K562 (cell line): ENCODE data around the gene SETMAR. TPM values are rescaled to one million over a fixed set of nuclear protein-coding genes. Genes with fewer than 3 reads are reported as not detected.

Source experiments
- ATAC-seq: fragments of 200-7000 bp; cut with Tn5 transposase; 3 replicates; pipeline ENCODE4 v1.9.1; 2020; ENCODE audit warnings: moderate library complexity
- BruUV-seq: library from RNA; stranded (reverse); fragments of 400-500 nt; replicated peaks from 2 replicates; lab custom pipeline; 2021; lab: Mats Ljungman, UMichigan
- CTCF ChIA-PET: fragments of 300-600 bp; formaldehyde crosslinking; extraction: SDS; loops from one replicate; lab custom pipeline; 2021; ENCODE audit warnings: low intra/inter-chr PET ratio; lab: Yijun Ruan, JAX
- POLR2A ChIA-PET: fragments of 300-600, 350-650 bp; sonication (Branson Sonifier 250); formaldehyde crosslinking; extraction: SDS; loops from one replicate; lab custom pipeline; 2021; ENCODE audit warnings: antibody characterized with exemption, inconsistent platforms; lab: Yijun Ruan, JAX
- DNase-seq, 4 experiments: peaks; one replicate each; pipeline versions ENCODE4 v3.0.0 to v3.0.0-alpha.2; 2011 to 2018; ENCODE audit warnings: low spot score in 3 of 4, mixed read lengths in 3 of 4; ENCODE audit errors: extremely low read depth in 1 of 4
- FAIRE-seq: peaks from 2 replicates; lab custom pipeline; 2011; peaks lifted over from hg19 to GRCh38; lab: Jason Lieb, UNC
- H2AFZ ChIP-seq: 2 replicates; pipeline ENCODE4 v1.6.0; 2011; ENCODE audit warnings: low read depth, low read length, control low read depth, inconsistent platforms
- H3K27ac ChIP-seq: fragments of 200-600 bp; 3 replicates; pipeline ENCODE4 v1.8.0; 2011; ENCODE audit warnings: low read depth, mild to moderate bottlenecking, control low read depth, inconsistent platforms, low read length, moderate library complexity, mixed read lengths; ENCODE audit errors: extremely low read depth
- H3K27me3 ChIP-seq, 2 experiments: fragments of 300-600 bp in 1 of 2; 2 replicates in 1 of 2; 3 replicates in 1 of 2; pipeline versions ENCODE4 v1.6.0 to v1.8.0; 2011; ENCODE audit warnings: inconsistent platforms in 2 of 2, low read length in 2 of 2, mild to moderate bottlenecking in 1 of 2, mixed read lengths in 1 of 2, moderate library complexity in 1 of 2; ENCODE audit not compliant: control insufficient read depth in 2 of 2, insufficient read depth in 2 of 2
- H3K36me3 ChIP-seq: fragments of 300-600 bp; 3 replicates; pipeline ENCODE4 v1.8.0; 2011; ENCODE audit warnings: mild to moderate bottlenecking, low read length, inconsistent platforms; ENCODE audit not compliant: control insufficient read depth, insufficient read depth
- H3K4me1 ChIP-seq, 2 experiments: fragments of 200-600 bp in 1 of 2; replicated peaks in 1 of 2; 2 replicates in 1 of 2; 3 replicates in 1 of 2; pipeline versions ENCODE4 v1.5.1 to v1.8.0; 2011; ENCODE audit warnings: inconsistent platforms in 2 of 2, low read length in 2 of 2, mild to moderate bottlenecking in 1 of 2, mixed read lengths in 1 of 2, moderate library complexity in 1 of 2; ENCODE audit not compliant: control insufficient read depth in 2 of 2, insufficient read depth in 2 of 2
- H3K4me2 ChIP-seq: 2 replicates; pipeline ENCODE4 v1.6.1; 2011; ENCODE audit warnings: low read length, control low read depth, inconsistent platforms, mixed read lengths; ENCODE audit not compliant: insufficient read depth
- H3K4me3 ChIP-seq: fragments of 200-600 bp; sonication (generic), shearing (Covaris generic); 2 replicates; pipeline ENCODE4 v1.5.1; 2016; ENCODE audit warnings: control low read depth, inconsistent platforms
- H3K79me2 ChIP-seq: fragments of 200-600 bp; 3 replicates; pipeline ENCODE4 v1.8.0; 2011; ENCODE audit warnings: low read length, inconsistent platforms; ENCODE audit not compliant: control insufficient read depth, insufficient read depth
- H3K9ac ChIP-seq, 2 experiments: 2 replicates each; pipeline versions ENCODE4 v1.6.0 to v1.6.1; 2011; ENCODE audit warnings: low read depth in 2 of 2, low read length in 2 of 2, control low read depth in 1 of 2, inconsistent platforms in 1 of 2, mild to moderate bottlenecking in 1 of 2, mixed read lengths in 1 of 2; ENCODE audit not compliant: insufficient read depth in 1 of 2
- H3K9me1 ChIP-seq: one replicate; pipeline ENCODE4 v1.6.0; 2011; ENCODE audit warnings: inconsistent platforms, mild to moderate bottlenecking, low read length, moderate library complexity; ENCODE audit not compliant: control insufficient read depth, insufficient read depth
- H3K9me3 ChIP-seq: replicated peaks from 2 replicates; pipeline ENCODE4 v1.5.1; 2011; ENCODE audit warnings: low read depth, low read length, inconsistent platforms; ENCODE audit not compliant: control insufficient read depth, insufficient read depth
- H4K20me1 ChIP-seq: replicated peaks from 2 replicates; pipeline ENCODE4 v1.6.1; 2011; ENCODE audit warnings: low read length, inconsistent platforms, mixed read lengths; ENCODE audit not compliant: control insufficient read depth, insufficient read depth
- GABPB2 ChIP-seq: fragments of 250-450 bp; sonication (Bioruptor Pico); conservative IDR thresholded peaks from 2 replicates; pipeline ENCODE4 v1.5.1; 2021; ENCODE audit warnings: mild to moderate bottlenecking
- GTF2F1 ChIP-seq: IDR thresholded peaks from 2 replicates; pipeline ENCODE4 v1.6.1; 2011; ENCODE audit warnings: low read depth, low read length, improper control_type of control experiment
- KDM1A ChIP-seq, 2 experiments: fragments of 450-650 bp; IDR thresholded peaks; 2 replicates each; pipeline ENCODE4 v1.6.1; 2016; ENCODE audit warnings: mild to moderate bottlenecking in 2 of 2
- MCM7 ChIP-seq, 2 experiments: fragments of 450-650 bp; IDR thresholded peaks; 2 replicates each; pipeline ENCODE4 v1.6.1; 2016 to 2018
- NCOA4 ChIP-seq: fragments of 450-650 bp; IDR thresholded peaks from 2 replicates; pipeline ENCODE4 v1.6.1; 2018; ENCODE audit warnings: mild to moderate bottlenecking; ENCODE audit not compliant: partially characterized antibody
- NFIX ChIP-seq: fragments of 250-450 bp; sonication (Bioruptor Pico); IDR thresholded peaks from 2 replicates; pipeline ENCODE4 v1.4.0; 2020; ENCODE audit warnings: low read depth, mild to moderate bottlenecking, moderate library complexity
- RAD51 ChIP-seq: fragments of 450-650 bp; IDR thresholded peaks from 2 replicates; pipeline ENCODE4 v1.7.1; 2016; ENCODE audit warnings: low read depth, mild to moderate bottlenecking, borderline replicate concordance
- RFX1 ChIP-seq: fragments of 450-650 bp; IDR thresholded peaks from 2 replicates; pipeline ENCODE4 v1.6.1; 2016; ENCODE audit warnings: mild to moderate bottlenecking, moderate library complexity
- SMARCA4 ChIP-seq: fragments of 450-650 bp; IDR thresholded peaks from 2 replicates; pipeline ENCODE4 v1.6.1; 2016
- SRF ChIP-seq, 2 experiments: fragments of 250-450, 450-650 bp in 1 of 2; sonication (Bioruptor Pico) in 1 of 2; sonication (generic) in 1 of 2; formaldehyde crosslinking; IDR thresholded peaks; 2 replicates each; pipeline versions ENCODE4 v1.5.0 to v1.5.1; 2020 to 2022; ENCODE audit warnings: mild to moderate bottlenecking in 1 of 2, missing genetic modification reagents in 1 of 2
- ZNF436 ChIP-seq: fragments of 250-450, 450-650 bp; sonication (Bioruptor Pico); formaldehyde crosslinking; IDR thresholded peaks from 2 replicates; pipeline ENCODE4 v1.7.0; 2020; ENCODE audit warnings: mild to moderate bottlenecking
- ZNF445 ChIP-seq: fragments of 250-450 bp; sonication (Bioruptor Pico); IDR thresholded peaks from 2 replicates; pipeline ENCODE4 v1.4.0; 2020; ENCODE audit warnings: low read depth, mild to moderate bottlenecking, moderate library complexity
- ZNF77 ChIP-seq: fragments of 250-450 bp; sonication (Bioruptor Pico); IDR thresholded peaks from 2 replicates; pipeline ENCODE4 v1.5.0; 2020
- WGBS: fragments of 100-300 bp; shearing (Covaris generic); methylation state at CpG from one replicate; pipeline ENCODE4 v1.1.6; 2016; ENCODE audit warnings: low coverage, mixed read lengths; ENCODE audit not compliant: insufficient coverage; ENCODE audit errors: missing lambda C conversion rate; 5-methylcytosine and 5-hydroxymethylcytosine counted together
- in situ Hi-C: fragments of 300-500 bp; cut with MboI; formaldehyde crosslinking; loops from 4 replicates; pipeline ENCODE4 v1.15.0; 2018; ENCODE audit warnings: inconsistent platforms, mixed read lengths
- intact Hi-C: fragments of 100-400 bp; cut with micrococcal nuclease; formaldehyde crosslinking; loops from 2 replicates; pipeline ENCODE4 v1.14.2; 2022
- polyA plus RNA-seq, 8 experiments: library from polyadenylated mRNA; depleted of rRNA in 4 of 8; stranded (reverse) in 5 of 8; unstranded in 3 of 8; fragments of >200 nt; fragmentation: Nextera tagmentation in 2 of 8; fragmentation: Illumina TruSeq in 1 of 8; extraction: Ambion mirVana in 2 of 8; extraction: Trizol in 1 of 8; gene quantifications; 2 replicates each; pipeline versions ENCODE4 v1.2.1 to v1.2.3, GENCODE V29; 2011 to 2014; ENCODE audit warnings: inconsistent platforms in 1 of 8, missing spikeins in 1 of 8
- total RNA-seq, 7 experiments: library from RNA; depleted of rRNA in 6 of 7; stranded (reverse); fragments of >200 nt in 6 of 7; fragmentation: Illumina TruSeq in 2 of 7; extraction: Trizol in 2 of 7; gene quantifications; 2 replicates each; pipeline versions ENCODE4 v1.2.1 to v1.2.3, GENCODE V29; 2011 to 2021; ENCODE audit warnings: low replicate concordance in 1 of 7
- TF ChIP-seq, protein P1 (sequence below): fragments of 450-650 bp; formaldehyde crosslinking; IDR thresholded peaks from 2 replicates; pipeline ENCODE4 v1.4.0; 2020; ENCODE audit warnings: mild to moderate bottlenecking, moderate library complexity
- TF ChIP-seq, protein P2 (sequence below): IDR thresholded peaks from 2 replicates; pipeline ENCODE4 v1.6.1; 2011; ENCODE audit not compliant: insufficient read length; ENCODE audit errors: extremely low read depth
- TF ChIP-seq, protein P3 (sequence below), 2 experiments: fragments of 200-800 bp in 1 of 2; sonication (Bioruptor generic) in 1 of 2; sonication (generic) in 1 of 2; formaldehyde crosslinking in 1 of 2; IDR thresholded peaks in 1 of 2; conservative IDR thresholded peaks in 1 of 2; 2 replicates each; pipeline versions ENCODE4 v1.5.0 to v1.6.1; 2016 to 2020; ENCODE audit warnings: missing compliant biosample characterization in 1 of 2, missing genetic modification characterization in 1 of 2, missing genetic modification reagents in 1 of 2

SETMAR gene
- total and polyA plus RNA-seq, 9 of the 15 experiments (the other 6 are each of a cell fraction or from before 2014, with no cell fraction given): 5.5 to 25.1 (median 18.2) TPM

DNA sequence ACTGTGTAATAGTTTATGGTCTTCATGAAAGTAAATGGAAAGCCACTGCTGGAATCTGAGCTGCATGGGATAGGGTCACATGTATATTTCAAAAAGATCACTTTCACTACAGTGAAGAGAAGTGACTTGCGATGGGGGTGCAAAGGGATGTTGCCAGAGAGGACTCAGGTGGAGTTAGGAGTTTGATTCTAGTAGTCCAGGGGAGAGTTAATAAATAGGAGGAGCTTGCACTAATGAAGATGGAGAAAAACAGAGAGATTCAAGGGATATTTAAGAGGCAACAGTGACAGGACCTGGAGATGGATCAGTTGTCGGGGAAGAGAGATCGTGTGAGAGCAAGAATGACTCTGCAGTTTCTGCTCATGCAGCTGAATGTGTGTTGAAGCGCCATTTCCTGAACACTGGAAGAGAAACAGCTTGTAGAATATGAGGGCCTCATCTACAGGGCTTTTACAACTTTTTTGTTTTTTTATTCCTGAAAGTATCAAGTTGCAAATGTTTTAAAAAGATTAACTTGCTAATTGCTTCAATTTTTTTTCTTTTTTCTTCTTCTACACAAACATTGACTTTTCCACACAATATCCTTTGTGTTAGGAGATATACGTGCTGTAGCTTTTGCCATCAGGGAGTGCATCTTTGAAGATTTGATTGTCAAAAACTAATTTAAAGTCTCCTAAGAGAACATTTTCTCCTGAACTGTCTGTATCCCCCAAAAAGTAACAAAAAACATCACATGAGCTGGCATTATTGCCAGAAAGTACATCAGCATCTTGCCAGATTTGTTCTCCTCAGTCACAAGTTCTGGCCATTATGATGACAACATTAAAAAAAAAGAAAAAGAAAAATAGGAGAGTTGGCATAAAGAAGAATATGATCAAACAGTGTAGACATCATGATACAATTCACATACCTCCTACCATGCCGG lies 37.5 kb downstream of the SETMAR start:
- Histone ChIP-seq H3K4me3 (no peak overlapping the region), H3K4me2 (peak overlapping the region; percentile 59), H3K4me1 (peaks cover 0 to 12% of the 10 kb centered on the region in 2 experiments; a peak in 3 of 5 replicates), H2AFZ (peak overlapping the region; percentile 64), H3K9me3 (no peaks in the 10 kb centered on the region), H3K79me2 (no peaks in the 10 kb centered on the region), H4K20me1 (no peaks in the 10 kb centered on the region), H3K9ac (peak overlapping the region in 1 of 2 experiments; percentile 7; a peak in 1 of 4 replicates), H3K9me1 (no peaks in the 10 kb centered on the region), H3K27me3 (no peaks in the 10 kb centered on the region), H3K27ac (0 out of 3 replicates have a peak overlapping the region, but pooled peaks have one; percentile 11), H3K36me3 (no peaks in the 10 kb centered on the region)
- ATAC-seq: peak; percentile 88
- intact Hi-C loops: no loop called here
- peak; percentile 91 for FAIRE-seq
- ChIA-PET POLR2A (interaction anchor here (0.6 to 1.9 kb wide), 6 partner anchors 10 to 955 kb away, joined by 3 to 12 read pairs (median 3); partner anchors contain the start of gene ITPR1), CTCF (no interaction called here)
- DNase-seq: peak in 3 of 4 experiments; percentile 29 to 77 (median 68)
- in situ Hi-C loops: no loop called here
- no TSS peak for BruUV-seq
- 42% methylated on average over 6 of the region's 6 CpGs for WGBS
- TF ChIP-seq, protein P1, sequence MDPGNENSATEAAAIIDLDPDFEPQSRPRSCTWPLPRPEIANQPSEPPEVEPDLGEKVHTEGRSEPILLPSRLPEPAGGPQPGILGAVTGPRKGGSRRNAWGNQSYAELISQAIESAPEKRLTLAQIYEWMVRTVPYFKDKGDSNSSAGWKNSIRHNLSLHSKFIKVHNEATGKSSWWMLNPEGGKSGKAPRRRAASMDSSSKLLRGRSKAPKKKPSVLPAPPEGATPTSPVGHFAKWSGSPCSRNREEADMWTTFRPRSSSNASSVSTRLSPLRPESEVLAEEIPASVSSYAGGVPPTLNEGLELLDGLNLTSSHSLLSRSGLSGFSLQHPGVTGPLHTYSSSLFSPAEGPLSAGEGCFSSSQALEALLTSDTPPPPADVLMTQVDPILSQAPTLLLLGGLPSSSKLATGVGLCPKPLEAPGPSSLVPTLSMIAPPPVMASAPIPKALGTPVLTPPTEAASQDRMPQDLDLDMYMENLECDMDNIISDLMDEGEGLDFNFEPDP (CRISPR knock-in tag): no peak
- peak; percentile 86 for TF ChIP-seq SMARCA4
- no peak for TF ChIP-seq SRF (CRISPR knock-in tag; IDR thresholded peaks at IDR 0.05)
- TF ChIP-seq GTF2F1: no peak
- TF ChIP-seq, protein P2, sequence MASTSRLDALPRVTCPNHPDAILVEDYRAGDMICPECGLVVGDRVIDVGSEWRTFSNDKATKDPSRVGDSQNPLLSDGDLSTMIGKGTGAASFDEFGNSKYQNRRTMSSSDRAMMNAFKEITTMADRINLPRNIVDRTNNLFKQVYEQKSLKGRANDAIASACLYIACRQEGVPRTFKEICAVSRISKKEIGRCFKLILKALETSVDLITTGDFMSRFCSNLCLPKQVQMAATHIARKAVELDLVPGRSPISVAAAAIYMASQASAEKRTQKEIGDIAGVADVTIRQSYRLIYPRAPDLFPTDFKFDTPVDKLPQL: no peak
- no peak for TF ChIP-seq ZNF445 (CRISPR knock-in tag)
- TF ChIP-seq ZNF77 (CRISPR knock-in tag): no peak
- no peak for TF ChIP-seq ZNF436 (CRISPR knock-in tag)
- no peak for TF ChIP-seq NCOA4
- TF ChIP-seq RFX1: no peak; the same call in 1 of the 2 replicates
- TF ChIP-seq GABPB2 (CRISPR knock-in tag): no peak
- TF ChIP-seq RAD51: no peak; the same call in 1 of the 2 replicates
- 0 out of 4 replicates have a peak, but pooled peaks of 1 of the 2 experiments have one; percentile 54 for TF ChIP-seq MCM7 (IDR thresholded peaks at IDR 0.05)
- no peak for TF ChIP-seq KDM1A (IDR thresholded peaks at IDR 0.05)
- TF ChIP-seq, protein P3, sequence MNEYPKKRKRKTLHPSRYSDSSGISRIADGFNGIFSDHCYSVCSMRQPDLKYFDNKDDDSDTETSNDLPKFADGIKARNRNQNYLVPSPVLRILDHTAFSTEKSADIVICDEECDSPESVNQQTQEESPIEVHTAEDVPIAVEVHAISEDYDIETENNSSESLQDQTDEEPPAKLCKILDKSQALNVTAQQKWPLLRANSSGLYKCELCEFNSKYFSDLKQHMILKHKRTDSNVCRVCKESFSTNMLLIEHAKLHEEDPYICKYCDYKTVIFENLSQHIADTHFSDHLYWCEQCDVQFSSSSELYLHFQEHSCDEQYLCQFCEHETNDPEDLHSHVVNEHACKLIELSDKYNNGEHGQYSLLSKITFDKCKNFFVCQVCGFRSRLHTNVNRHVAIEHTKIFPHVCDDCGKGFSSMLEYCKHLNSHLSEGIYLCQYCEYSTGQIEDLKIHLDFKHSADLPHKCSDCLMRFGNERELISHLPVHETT (CRISPR knock-in tag; conservative IDR thresholded peaks at IDR 0.05 in 1 of 2, IDR thresholded peaks at IDR 0.05 in 1 of 2): no peak
- no peak for TF ChIP-seq NFIX (CRISPR knock-in tag)
